Loucy (cell line): ENCODE results near the gene ATP5PD.

ENCODE experiments used
- H2AFZ ChIP-seq: fragments of 200-600 bp; sonication (generic); 2 replicates; pipeline ENCODE4 v1.6.0; 2016; ENCODE audit warnings: antibody characterized with exemption, mild to moderate bottlenecking, low read length, moderate library complexity
- H3F3A ChIP-seq: fragments of 200-600 bp; 2 replicates; pipeline ENCODE4 v1.6.0; 2016; ENCODE audit warnings: antibody characterized with exemption, low read depth, mild to moderate bottlenecking
- H3K27me3 ChIP-seq: fragments of 200-600 bp; sonication (generic); 2 replicates; pipeline ENCODE4 v1.6.1; 2014; ENCODE audit warnings: low read length, mild to moderate bottlenecking; ENCODE audit not compliant: insufficient read depth, poor library complexity, severe bottlenecking
- H3K36me3 ChIP-seq: fragments of 200-600 bp; sonication (generic); 2 replicates; pipeline ENCODE4 v1.6.1; 2016; ENCODE audit warnings: low read length; ENCODE audit not compliant: insufficient read depth
- H3K4me1 ChIP-seq: fragments of 200-600 bp; sonication (generic); 2 replicates; pipeline ENCODE4 v1.5.1; 2014; ENCODE audit warnings: low read length, mild to moderate bottlenecking; ENCODE audit not compliant: insufficient read depth, poor library complexity, severe bottlenecking
- H3K4me2 ChIP-seq: fragments of 200-600 bp; sonication (generic); 2 replicates; pipeline ENCODE4 v1.6.0; 2014; ENCODE audit warnings: antibody characterized with exemption, low read length, low read depth, mild to moderate bottlenecking; ENCODE audit not compliant: poor library complexity, severe bottlenecking
- H3K4me3 ChIP-seq: fragments of 200-600 bp; sonication (generic); 2 replicates; pipeline ENCODE4 v1.5.1; 2014; ENCODE audit warnings: low read length, mild to moderate bottlenecking, mixed read lengths; ENCODE audit not compliant: poor library complexity, severe bottlenecking
- H3K79me2 ChIP-seq: fragments of 200-600 bp; sonication (generic); 2 replicates; pipeline ENCODE4 v1.6.1; 2014; ENCODE audit warnings: low read length; ENCODE audit not compliant: insufficient read depth
- H3K9ac ChIP-seq: fragments of 200-600 bp; sonication (generic); 2 replicates; pipeline ENCODE4 v1.6.0; 2014; ENCODE audit warnings: mild to moderate bottlenecking, low read depth, low read length, moderate library complexity; ENCODE audit not compliant: poor library complexity, severe bottlenecking
- H3K9me2 ChIP-seq: fragments of 200-600 bp; sonication (generic); replicated peaks from 2 replicates; pipeline ENCODE4 v1.6.1; 2016; ENCODE audit warnings: low read depth, low read length, mixed read lengths
- H3K9me3 ChIP-seq: fragments of 200-600 bp; sonication (generic); 2 replicates; pipeline ENCODE4 v1.6.1; 2014; ENCODE audit warnings: mild to moderate bottlenecking, antibody characterized with exemption, low read length, low read depth; ENCODE audit not compliant: insufficient read depth
- H4K20me1 ChIP-seq: fragments of 200-600 bp; sonication (generic); 2 replicates; pipeline ENCODE4 v1.6.0; 2014; ENCODE audit warnings: antibody characterized with exemption, low read length, mild to moderate bottlenecking; ENCODE audit not compliant: insufficient read depth, poor library complexity, severe bottlenecking
- EZH2phosphoT487 ChIP-seq: fragments of 200-600 bp; IDR thresholded peaks from 2 replicates; pipeline ENCODE4 v1.6.1; 2018; ENCODE audit warnings: antibody characterized with exemption, mild to moderate bottlenecking, moderate library complexity, borderline replicate concordance
- TF ChIP-seq, protein P1 (sequence below): fragments of 200-600 bp; sonication (generic); conservative IDR thresholded peaks from 2 replicates; pipeline ENCODE4 v1.5.1; 2014; ENCODE audit warnings: mild to moderate bottlenecking, antibody characterized with exemption, low read length

ATP5PD gene

DNA sequence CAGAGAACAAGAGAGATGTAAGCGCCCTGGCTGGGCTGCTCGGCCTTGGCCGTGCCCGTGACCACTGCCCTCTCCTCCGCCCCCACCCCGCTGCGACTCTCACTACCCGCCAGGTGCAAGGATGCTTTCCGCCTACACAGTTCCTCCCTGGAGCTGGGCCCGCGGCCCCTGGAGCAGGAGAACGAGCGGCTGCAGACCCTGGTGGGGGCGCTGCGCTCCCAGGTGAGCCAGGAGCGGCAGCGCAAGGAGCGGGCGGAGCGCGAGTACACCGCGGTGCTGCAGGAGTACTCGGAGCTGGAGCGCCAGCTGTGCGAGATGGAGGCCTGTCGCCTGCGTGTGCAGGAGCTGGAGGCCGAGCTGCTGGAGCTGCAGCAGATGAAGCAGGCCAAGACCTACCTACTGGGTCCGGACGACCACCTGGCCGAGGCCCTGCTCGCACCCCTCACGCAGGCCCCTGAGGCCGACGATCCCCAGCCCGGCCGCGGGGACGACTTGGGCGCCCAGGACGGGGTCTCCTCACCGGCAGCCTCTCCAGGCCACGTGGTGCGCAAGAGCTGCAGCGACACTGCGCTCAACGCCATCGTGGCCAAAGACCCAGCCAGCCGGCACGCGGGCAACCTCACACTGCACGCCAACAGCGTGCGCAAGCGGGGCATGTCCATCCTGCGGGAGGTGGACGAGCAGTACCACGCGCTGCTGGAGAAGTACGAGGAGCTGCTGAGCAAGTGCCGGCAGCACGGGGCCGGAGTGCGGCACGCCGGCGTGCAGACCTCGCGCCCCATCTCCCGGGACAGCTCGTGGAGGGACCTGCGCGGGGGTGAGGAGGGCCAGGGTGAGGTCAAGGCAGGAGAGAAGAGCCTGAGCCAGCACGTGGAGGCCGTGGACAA lies 43.5 kb downstream of the ATP5PD start:
- Histone ChIP-seq H3K9ac (no peak overlapping the region), H3K4me3 (no peak overlapping the region), H4K20me1 (no peaks in the 10 kb centered on the region), H3K27me3 (no peaks in the 10 kb centered on the region), H3K4me2 (no peak overlapping the region), H3K4me1 (no peaks in the 10 kb centered on the region), H3K36me3 (no peaks in the 10 kb centered on the region), H3K9me3 (no peaks in the 10 kb centered on the region), H3F3A (no peaks in the 10 kb centered on the region), H2AFZ (no peak overlapping the region), H3K9me2 (no peaks in the 10 kb centered on the region), H3K79me2 (no peaks in the 10 kb centered on the region)
- TF ChIP-seq, protein P1, sequence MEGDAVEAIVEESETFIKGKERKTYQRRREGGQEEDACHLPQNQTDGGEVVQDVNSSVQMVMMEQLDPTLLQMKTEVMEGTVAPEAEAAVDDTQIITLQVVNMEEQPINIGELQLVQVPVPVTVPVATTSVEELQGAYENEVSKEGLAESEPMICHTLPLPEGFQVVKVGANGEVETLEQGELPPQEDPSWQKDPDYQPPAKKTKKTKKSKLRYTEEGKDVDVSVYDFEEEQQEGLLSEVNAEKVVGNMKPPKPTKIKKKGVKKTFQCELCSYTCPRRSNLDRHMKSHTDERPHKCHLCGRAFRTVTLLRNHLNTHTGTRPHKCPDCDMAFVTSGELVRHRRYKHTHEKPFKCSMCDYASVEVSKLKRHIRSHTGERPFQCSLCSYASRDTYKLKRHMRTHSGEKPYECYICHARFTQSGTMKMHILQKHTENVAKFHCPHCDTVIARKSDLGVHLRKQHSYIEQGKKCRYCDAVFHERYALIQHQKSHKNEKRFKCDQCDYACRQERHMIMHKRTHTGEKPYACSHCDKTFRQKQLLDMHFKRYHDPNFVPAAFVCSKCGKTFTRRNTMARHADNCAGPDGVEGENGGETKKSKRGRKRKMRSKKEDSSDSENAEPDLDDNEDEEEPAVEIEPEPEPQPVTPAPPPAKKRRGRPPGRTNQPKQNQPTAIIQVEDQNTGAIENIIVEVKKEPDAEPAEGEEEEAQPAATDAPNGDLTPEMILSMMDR: no peak
- TF ChIP-seq EZH2phosphoT487: no peak

DNA sequence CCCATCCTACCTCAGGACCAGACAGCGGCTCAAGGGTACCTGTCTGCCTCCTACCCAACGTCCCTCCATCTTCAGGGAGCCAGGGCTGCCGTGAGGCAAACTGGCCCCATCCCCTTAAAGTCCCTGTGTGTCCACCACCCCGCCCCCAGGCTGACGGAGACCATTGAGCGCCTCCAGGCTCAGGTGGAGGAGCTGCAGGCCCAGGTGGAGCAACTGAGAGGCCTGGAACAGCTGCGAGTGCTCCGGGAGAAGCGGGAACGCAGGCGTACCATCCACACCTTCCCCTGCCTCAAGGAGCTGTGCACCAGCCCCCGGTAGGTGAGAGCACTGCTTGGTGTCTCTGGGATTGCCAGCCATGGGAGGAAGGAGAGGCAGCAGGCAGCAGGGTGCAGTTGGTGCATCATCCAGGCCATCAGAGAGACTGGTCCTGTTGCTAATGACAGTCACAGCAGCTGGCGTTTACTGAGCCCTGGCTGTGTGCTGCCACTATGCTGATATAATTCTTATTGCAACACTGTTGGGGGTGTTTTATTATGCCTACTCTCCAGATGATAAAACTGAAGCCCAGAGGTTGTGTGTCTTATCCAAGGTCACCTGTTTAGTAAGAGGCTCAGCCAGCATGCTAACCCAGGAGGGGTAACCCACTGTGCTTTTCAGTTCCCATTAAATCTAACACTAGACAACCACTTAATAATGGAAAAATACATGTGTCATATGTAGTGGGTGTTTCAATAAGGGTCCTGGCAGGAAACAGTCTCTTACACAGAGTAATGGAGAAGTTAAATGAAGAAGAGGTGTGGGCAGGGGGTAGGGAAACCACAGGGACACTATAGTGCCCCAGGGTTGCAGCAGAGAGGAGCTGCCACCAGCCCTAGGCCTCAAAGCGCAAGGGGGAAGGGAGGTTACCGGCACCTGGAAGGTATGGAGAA lies 44.6 kb downstream of the ATP5PD start:
- Histone ChIP-seq H3F3A (no peaks in the 10 kb centered on the region), H3K4me2 (no peak overlapping the region), H3K9me3 (no peaks in the 10 kb centered on the region), H3K4me1 (no peaks in the 10 kb centered on the region), H3K9ac (no peak overlapping the region), H3K4me3 (no peak overlapping the region), H4K20me1 (no peaks in the 10 kb centered on the region), H2AFZ (no peak overlapping the region), H3K36me3 (no peaks in the 10 kb centered on the region), H3K27me3 (no peaks in the 10 kb centered on the region), H3K9me2 (no peaks in the 10 kb centered on the region), H3K79me2 (no peaks in the 10 kb centered on the region)
- TF ChIP-seq, protein P1: no peak
- no peak for TF ChIP-seq EZH2phosphoT487

DNA sequence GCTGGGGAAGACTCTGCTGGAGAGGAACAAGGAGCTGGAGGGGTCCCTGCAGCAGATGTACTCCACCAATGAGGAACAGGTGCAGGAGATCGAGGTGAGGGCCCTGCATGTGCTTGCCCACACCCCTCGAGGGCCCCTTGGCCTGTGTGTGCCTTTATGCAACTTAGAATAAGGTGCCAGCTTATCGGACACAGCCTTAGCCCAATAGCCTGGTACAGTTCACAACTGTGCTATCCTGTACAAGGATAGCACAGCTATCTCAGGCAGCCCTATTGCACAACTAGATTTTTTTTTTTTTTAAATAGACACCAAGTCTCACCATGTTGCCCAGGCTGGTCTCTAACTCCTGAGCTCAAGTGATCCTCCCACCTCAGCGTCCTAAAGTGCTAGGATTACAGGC lies 47.2 kb downstream of the ATP5PD start:
- Histone ChIP-seq H3K9ac (no peak overlapping the region), H3K9me3 (no peaks in the 10 kb centered on the region), H3K4me1 (no peaks in the 10 kb centered on the region), H3K36me3 (no peaks in the 10 kb centered on the region), H3K9me2 (no peaks in the 10 kb centered on the region), H3K79me2 (no peaks in the 10 kb centered on the region), H2AFZ (no peak overlapping the region), H3F3A (no peaks in the 10 kb centered on the region), H3K4me3 (no peak overlapping the region), H3K27me3 (no peaks in the 10 kb centered on the region), H4K20me1 (no peaks in the 10 kb centered on the region), H3K4me2 (no peak overlapping the region)
- no peak for TF ChIP-seq EZH2phosphoT487
- TF ChIP-seq, protein P1: no peak
